ENCODE data around the gene TLR9. TPM values are rescaled to one million over a fixed set of nuclear protein-coding genes. Genes with fewer than 3 reads are reported as not detected.

The TLR9 gene
- total and polyA plus RNA-seq, 3 donors from 2014 or later: 0.08 to 0.25 (median 0.20) TPM

GRCh38 chr3:52185837-52186236 is 39.6 kb downstream of the TLR9 start:
- no peak for DNase-seq
- intact Hi-C loops (cut with DNase I; ENCODE audit: low total_unique reads): no loop called here
- Histone ChIP-seq H3K9me3 (no peaks in the 10 kb centered on the region), H3K4me1 (peaks cover 45% of the 10 kb centered on the region), H3K4me3 (no peak overlapping the region), H3K27ac (no peak overlapping the region), H3K36me3 (ENCODE audit: low read depth, missing control alignments) (no peaks in the 10 kb centered on the region), H3K27me3 (no peaks in the 10 kb centered on the region)
- WGBS, 2 donors: 78 to 98% methylated on average over 2 to 3 of the region's 3 CpGs
- no peak for TF ChIP-seq POLR2A (IDR thresholded peaks at IDR 0.05)
- no peak for TF ChIP-seq CTCF (IDR thresholded peaks at IDR 0.05)

- Histone ChIP-seq H3K36me3 (ENCODE audit: low read depth, missing control alignments) (no peaks in the 10 kb centered on the region), H3K4me3 (no peak overlapping the region), H3K9me3 (no peaks in the 10 kb centered on the region), H3K27ac (no peak overlapping the region), H3K27me3 (no peaks in the 10 kb centered on the region), H3K4me1 (peaks cover 40% of the 10 kb centered on the region)
- no peak for TF ChIP-seq CTCF (IDR thresholded peaks at IDR 0.05)
- no peak for TF ChIP-seq POLR2A (IDR thresholded peaks at IDR 0.05)
- intact Hi-C loops (cut with DNase I; ENCODE audit: low total_unique reads): no loop called here
- no peak for DNase-seq
- 94% methylated on average over 4 to 6 of the region's 6 CpGs for WGBS, 2 donors
These were observed 40.1 kb downstream of the TLR9 start for GRCh38 chr3:52185311-52185710.

- intact Hi-C loops (cut with DNase I; ENCODE audit: low total_unique reads): no loop called here
- Histone ChIP-seq H3K4me3 (no peak overlapping the region), H3K27ac (no peak overlapping the region), H3K27me3 (no peaks in the 10 kb centered on the region), H3K36me3 (ENCODE audit: low read depth, missing control alignments) (no peaks in the 10 kb centered on the region), H3K9me3 (no peaks in the 10 kb centered on the region), H3K4me1 (peaks cover 34% of the 10 kb centered on the region)
- WGBS, 2 donors: 80 to 93% methylated on average over 4 to 8 of the region's 8 CpGs
- no peak for TF ChIP-seq POLR2A (IDR thresholded peaks at IDR 0.05)
- no peak for TF ChIP-seq CTCF (IDR thresholded peaks at IDR 0.05)
- no peak for DNase-seq
These were observed 40.8 kb downstream of the TLR9 start for GRCh38 chr3:52184690-52185089.

GRCh38 chr3:52183786-52184445 is 41.5 kb downstream of the TLR9 start:
- Histone ChIP-seq H3K27ac (no peak overlapping the region), H3K4me3 (no peak overlapping the region), H3K4me1 (peaks cover 26% of the 10 kb centered on the region), H3K9me3 (no peaks in the 10 kb centered on the region), H3K27me3 (no peaks in the 10 kb centered on the region), H3K36me3 (ENCODE audit: low read depth, missing control alignments) (no peaks in the 10 kb centered on the region)
- intact Hi-C loops (cut with DNase I; ENCODE audit: low total_unique reads): no loop called here
- 77 to 87% methylated on average over 5 to 7 of the region's 7 CpGs for WGBS, 2 donors
- TF ChIP-seq CTCF (IDR thresholded peaks at IDR 0.05) (no peak), POLR2A (IDR thresholded peaks at IDR 0.05) (no peak)
- no peak for DNase-seq

- whole genome bisulfite sequencing, 2 donors: 92 to 95% methylated on average over 4 of the region's 4 CpGs
- H3K36me3 ChIP-seq (ENCODE audit: low read depth, missing control alignments): no peaks in the 10 kb centered on the region
- H3K4me3 ChIP-seq: no peak overlapping the region
- H3K4me1 ChIP-seq: peaks cover 25% of the 10 kb centered on the region
- no peak for DNase-seq
- TF ChIP-seq CTCF (IDR thresholded peaks at IDR 0.05) (no peak), POLR2A (IDR thresholded peaks at IDR 0.05) (no peak)
- no peaks in the 10 kb centered on the region for H3K27me3 ChIP-seq
- intact Hi-C loops (cut with DNase I; ENCODE audit: low total_unique reads): no loop called here
- no peak overlapping the region for H3K27ac ChIP-seq
- no peaks in the 10 kb centered on the region for H3K9me3 ChIP-seq
These were observed 42.8 kb downstream of the TLR9 start for GRCh38 chr3:52182691-52183090.

Data from testis (tissue), 3 donors.